A549 (cell line): ENCODE measurements around the gene PHAF1. TPM values are rescaled to one million over a fixed set of nuclear protein-coding genes. Genes with fewer than 3 reads are reported as not detected.

Source experiments
- ATAC-seq, 2 experiments: fragments of 200-7000 bp in 1 of 2; fragments of >200 bp in 1 of 2; cut with Nextera tagmentation in 1 of 2; cut with Tn5 transposase in 1 of 2; 3 replicates each; pipeline versions ENCODE4 v1.8.0 to v1.9.1; 2018 to 2020; ENCODE audit warnings: mild to moderate bottlenecking in 1 of 2, moderate library complexity in 1 of 2
- CTCF ChIA-PET: fragments of 300-600 bp; sonication (Branson Sonifier 250); formaldehyde crosslinking; extraction: SDS; loops from one replicate; lab custom pipeline; 2021; ENCODE audit warnings: antibody characterized with exemption, inconsistent platforms; lab: Yijun Ruan, JAX
- POLR2A ChIA-PET: fragments of 350-600 bp; formaldehyde crosslinking; extraction: SDS; loops from one replicate; lab custom pipeline; 2021; ENCODE audit warnings: antibody characterized with exemption, inconsistent platforms; lab: Yijun Ruan, JAX
- DNase-seq, 2 experiments: peaks; one replicate each; pipeline versions ENCODE4 v3.0.0 to v3.0.0-alpha.2; 2011 to 2016; ENCODE audit warnings: low read depth in 1 of 2, low spot score in 1 of 2
- FAIRE-seq: peaks from 2 replicates; lab custom pipeline; 2011; peaks lifted over from hg19 to GRCh38; lab: Jason Lieb, UNC
- H3K27ac ChIP-seq, 2 experiments: fragments of >200 bp; sonication (Bioruptor Twin); formaldehyde crosslinking; 3 replicates each; pipeline ENCODE4 v1.5.1; 2016 to 2017
- H3K4me1 ChIP-seq: fragments of >200 bp; sonication (Bioruptor Twin); formaldehyde crosslinking; 3 replicates; pipeline ENCODE4 v1.6.1; 2016
- H3K4me2 ChIP-seq: fragments of >200 bp; sonication (Bioruptor Twin); formaldehyde crosslinking; 3 replicates; pipeline ENCODE4 v1.6.1; 2016
- H3K4me3 ChIP-seq: fragments of >200 bp; sonication (Bioruptor Twin); formaldehyde crosslinking; 3 replicates; pipeline ENCODE4 v1.5.1; 2016
- H3K9me3 ChIP-seq: fragments of >200 bp; sonication (Bioruptor Twin); formaldehyde crosslinking; 3 replicates; pipeline ENCODE4 v1.6.1; 2016
- BHLHE40 ChIP-seq: IDR thresholded peaks from 2 replicates; pipeline ENCODE4 v1.6.1; 2012; ENCODE audit warnings: low read depth, low read length, inconsistent platforms
- CBX8 ChIP-seq: fragments of 200-600 bp; sonication (generic); IDR thresholded peaks from 2 replicates; pipeline ENCODE4 v1.6.1; 2016
- CHD2 ChIP-seq: fragments of 150-350 bp; IDR thresholded peaks from 2 replicates; pipeline ENCODE4 v1.6.1; 2014; ENCODE audit warnings: low read length; ENCODE audit not compliant: partially characterized antibody
- CHD4 ChIP-seq: fragments of 200-600 bp; sonication (generic); IDR thresholded peaks from 2 replicates; pipeline ENCODE4 v1.6.1; 2016; ENCODE audit warnings: antibody characterized with exemption, mild to moderate bottlenecking, borderline replicate concordance
- CTCF ChIP-seq: fragments of >200 bp; sonication (Bioruptor Twin); formaldehyde crosslinking; IDR thresholded peaks from 3 replicates; pipeline ENCODE4 v1.5.1; 2016
- EP300 ChIP-seq, 2 experiments: fragments of >200 bp; sonication (Bioruptor Twin); formaldehyde crosslinking; IDR thresholded peaks; 2 replicates in 1 of 2; 3 replicates in 1 of 2; pipeline ENCODE4 v1.6.1; 2016 to 2017
- FOXS1 ChIP-seq: fragments of 250-450 bp; sonication (Bioruptor Pico); IDR thresholded peaks from 2 replicates; pipeline ENCODE4 v1.5.0; 2020; ENCODE audit warnings: mild to moderate bottlenecking, moderate library complexity
- HOXA7 ChIP-seq: fragments of 250-450 bp; sonication (Bioruptor Pico); IDR thresholded peaks from 2 replicates; pipeline ENCODE4 v1.5.0; 2020; ENCODE audit warnings: mild to moderate bottlenecking, moderate library complexity
- HOXB13 ChIP-seq: fragments of 250-450 bp; sonication (Bioruptor Pico); IDR thresholded peaks from 2 replicates; pipeline ENCODE4 v1.5.0; 2020; ENCODE audit warnings: low read depth, mild to moderate bottlenecking, moderate library complexity
- JUN ChIP-seq, 2 experiments: fragments of >200 bp; sonication (Bioruptor Twin); formaldehyde crosslinking; IDR thresholded peaks; 2 replicates in 1 of 2; 3 replicates in 1 of 2; pipeline ENCODE4 v1.6.1; 2016 to 2017
- MAX ChIP-seq: IDR thresholded peaks from 2 replicates; pipeline ENCODE4 v1.6.1; 2012
- NFE2L2 ChIP-seq: fragments of 150-350 bp; conservative IDR thresholded peaks from 2 replicates; pipeline ENCODE4 v1.6.1; 2014; ENCODE audit warnings: low read length
- NPAS2 ChIP-seq: fragments of 250-450 bp; sonication (Bioruptor Pico); IDR thresholded peaks from 2 replicates; pipeline ENCODE4 v1.8.0; 2022; ENCODE audit warnings: mild to moderate bottlenecking, moderate library complexity, borderline replicate concordance
- RAD21 ChIP-seq, 2 experiments: fragments of >200 bp in 1 of 2; sonication (Bioruptor Twin) in 1 of 2; formaldehyde crosslinking in 1 of 2; IDR thresholded peaks in 1 of 2; conservative IDR thresholded peaks in 1 of 2; 2 replicates in 1 of 2; 3 replicates in 1 of 2; pipeline ENCODE4 v1.6.1; 2012 to 2018; ENCODE audit warnings: inconsistent platforms in 1 of 2
- RARB ChIP-seq: fragments of 250-450 bp; sonication (Bioruptor Pico); IDR thresholded peaks from 2 replicates; pipeline ENCODE4 v1.8.0; 2021; ENCODE audit warnings: mild to moderate bottlenecking, moderate library complexity
- TFCP2L1 ChIP-seq: fragments of 250-450 bp; sonication (Bioruptor Pico); IDR thresholded peaks from 2 replicates; pipeline ENCODE4 v1.5.0; 2021; ENCODE audit warnings: mild to moderate bottlenecking
- TP53 ChIP-seq: fragments of 250-450 bp; sonication (Bioruptor Pico); IDR thresholded peaks from 2 replicates; pipeline ENCODE4 v1.5.0; 2021; ENCODE audit warnings: mild to moderate bottlenecking, moderate library complexity
- ZC3H11A ChIP-seq: fragments of 450-650 bp; IDR thresholded peaks from 2 replicates; pipeline ENCODE4 v1.6.1; 2014; ENCODE audit warnings: antibody characterized with exemption, mild to moderate bottlenecking
- ZFP36 ChIP-seq: fragments of 450-650 bp; IDR thresholded peaks from 2 replicates; pipeline ENCODE4 v1.6.1; 2014; ENCODE audit warnings: borderline replicate concordance; ENCODE audit not compliant: partially characterized antibody
- ZSCAN20 ChIP-seq: fragments of 250-450 bp; sonication (Bioruptor Pico); IDR thresholded peaks from 2 replicates; pipeline ENCODE4 v1.8.0; 2022; ENCODE audit warnings: mild to moderate bottlenecking, moderate library complexity
- WGBS: methylation state at CpG from one replicate; pipeline ENCODE4 v1.1.6; 2017; ENCODE audit errors: missing lambda C conversion rate; 5-methylcytosine and 5-hydroxymethylcytosine counted together
- polyA plus RNA-seq, 4 experiments: library from polyadenylated mRNA; depleted of rRNA in 3 of 4; stranded (reverse); fragments of >200 nt; fragmentation: RNase III in 1 of 4; extraction: RNeasy Plus Mini Kit Qiagen cat#74134 plus additional on column Dnase treatment in 1 of 4; gene quantifications; 2 replicates in 3 of 4; 3 replicates in 1 of 4; pipeline ENCODE4 v1.2.3, GENCODE V29; 2011 to 2017
- TF ChIP-seq, protein P1 (sequence below): fragments of 250-450 bp; sonication (Bioruptor Pico); IDR thresholded peaks from 2 replicates; pipeline ENCODE4 v1.5.0; 2021; ENCODE audit warnings: mild to moderate bottlenecking, moderate library complexity, borderline replicate concordance

Gene PHAF1
- polyA plus RNA-seq, 2 of the 4 experiments (the other 2 are of a cell fraction) = 21.6 to 37.6 TPM

- no peak for TF ChIP-seq CTCF
- TF ChIP-seq NFE2L2 = no peak; the same call in 1 of the 2 replicates
- TF ChIP-seq TFCP2L1 (CRISPR knock-in tag) = no peak
- no peak for TF ChIP-seq NPAS2 (CRISPR knock-in tag)
- no peak for TF ChIP-seq ZFP36
- no peak for TF ChIP-seq FOXS1 (CRISPR knock-in tag)
- no peak for TF ChIP-seq HOXB13 (CRISPR knock-in tag)
- TF ChIP-seq EP300 (IDR thresholded peaks at IDR 0.05) = peak in 1 of 2 experiments; percentile 47; a peak in 1 of 5 replicates
- TF ChIP-seq ZSCAN20 (CRISPR knock-in tag) = no peak
- TF ChIP-seq, protein P1, sequence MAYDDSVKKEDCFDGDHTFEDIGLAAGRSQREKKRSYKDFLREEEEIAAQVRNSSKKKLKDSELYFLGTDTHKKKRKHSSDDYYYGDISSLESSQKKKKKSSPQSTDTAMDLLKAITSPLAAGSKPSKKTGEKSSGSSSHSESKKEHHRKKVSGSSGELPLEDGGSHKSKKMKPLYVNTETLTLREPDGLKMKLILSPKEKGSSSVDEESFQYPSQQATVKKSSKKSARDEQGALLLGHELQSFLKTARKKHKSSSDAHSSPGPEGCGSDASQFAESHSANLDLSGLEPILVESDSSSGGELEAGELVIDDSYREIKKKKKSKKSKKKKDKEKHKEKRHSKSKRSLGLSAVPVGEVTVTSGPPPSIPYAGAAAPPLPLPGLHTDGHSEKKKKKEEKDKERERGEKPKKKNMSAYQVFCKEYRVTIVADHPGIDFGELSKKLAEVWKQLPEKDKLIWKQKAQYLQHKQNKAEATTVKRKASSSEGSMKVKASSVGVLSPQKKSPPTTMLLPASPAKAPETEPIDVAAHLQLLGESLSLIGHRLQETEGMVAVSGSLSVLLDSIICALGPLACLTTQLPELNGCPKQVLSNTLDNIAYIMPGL (CRISPR knock-in tag) = no peak
- TF ChIP-seq BHLHE40 = no peak
- TF ChIP-seq CHD2 = peak; percentile 42
- TF ChIP-seq ZC3H11A = no peak
- no peak for TF ChIP-seq HOXA7 (CRISPR knock-in tag)
- no peak for TF ChIP-seq TP53 (CRISPR knock-in tag)
- no peak for TF ChIP-seq CHD4
- peak; percentile 47 to 82; a peak in 3 of 5 replicates for TF ChIP-seq JUN (IDR thresholded peaks at IDR 0.05)
Measured at GRCh38 chr16:67170168-67170948, 60.6 kb downstream of the PHAF1 start, which contains the start of gene NOL3 (continued).

DNA sequence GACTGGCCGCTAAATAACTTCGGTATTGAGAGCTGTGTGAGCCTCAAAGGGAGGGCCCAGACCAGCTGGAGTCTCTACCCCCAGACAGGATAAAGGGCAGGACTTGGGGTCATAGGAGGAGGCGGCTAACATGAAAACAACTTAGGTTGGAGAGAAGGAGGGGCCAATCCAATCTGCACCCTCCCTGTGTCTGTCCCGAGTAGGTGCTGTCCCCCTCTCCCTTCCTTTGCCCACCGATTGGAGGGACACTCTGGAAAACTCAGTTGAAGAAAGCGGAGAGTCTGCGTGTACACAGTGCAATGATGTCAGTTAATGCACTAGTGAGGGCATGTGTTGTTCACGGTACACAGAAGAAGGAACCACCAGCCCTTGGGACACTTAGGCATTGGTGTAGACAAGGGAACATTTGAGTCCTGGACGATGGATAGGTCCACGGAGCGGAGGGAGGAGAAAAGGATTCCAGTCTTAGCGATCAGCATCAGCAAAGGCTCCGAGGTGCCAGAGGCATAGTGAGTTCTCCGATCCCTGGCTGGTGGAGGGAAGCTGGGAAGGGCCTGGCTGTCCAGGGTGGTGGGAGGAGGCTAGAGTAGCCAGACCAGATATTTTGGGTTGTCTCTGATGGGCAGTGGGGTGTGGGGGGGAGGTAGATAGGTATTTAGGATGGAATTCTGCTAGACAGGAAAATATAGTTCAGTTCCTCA lies 61.4 kb downstream of the PHAF1 start:
- FAIRE-seq (no peak), DNase-seq (peak; percentile 41 to 51)

More for the DNA sequence above, 61.4 kb downstream of the PHAF1 start:
- CTCF ChIA-PET = interaction anchor here (0.9 to 20.5 kb wide), 6 partner anchors 15 to 217 kb away, joined by 3 to 314 read pairs (median 6); partner anchors contain the start of genes B3GNT9, EXOC3L1, FBXL8 and MATCAP1
- POLR2A ChIA-PET = interaction anchor here (1.0 to 2.9 kb wide), 7 partner anchors 10 to 210 kb away, joined by 3 to 46 read pairs (median 4); partner anchors contain the start of genes B3GNT9, CES3, FBXL8 and FHOD1
- no peak for TF ChIP-seq RAD21 (conservative IDR thresholded peaks at IDR 0.05 in 1 of 2, IDR thresholded peaks at IDR 0.05 in 1 of 2)
- TF ChIP-seq CBX8 = no peak
- no peak for TF ChIP-seq RARB
- no peak for TF ChIP-seq FOXS1 (CRISPR knock-in tag)
- TF ChIP-seq MAX = peak; percentile 8; the same call in 1 of the 2 replicates
- H3K4me2 ChIP-seq = peak overlapping the region; percentile 99
- WGBS = 36% methylated on average over 14 of the region's 14 CpGs
- peaks cover 41% of the 10 kb centered on the region for H3K4me1 ChIP-seq
- peak overlapping the region; percentile 51 for H3K4me3 ChIP-seq
- peak; percentile 8 to 27 for ATAC-seq
- no peaks in the 10 kb centered on the region for H3K9me3 ChIP-seq
- H3K27ac ChIP-seq = peak overlapping the region; percentile 97 to 99
